CD1c-positive myeloid dendritic cell (primary cell): ENCODE measurements around the gene DDX49.
A peak's percentile ranks its signal among the peaks of the same experiment; 100 is the strongest.
"Not testable (repeated sequence)": the region's sequence is repeated elsewhere in the genome, so short reads cannot be mapped to it uniquely, and the experiment has no call there.

ENCODE experiments used
- DNase-seq: peaks from one replicate; pipeline ENCODE4 v3.0.0-alpha.2; 2016; ENCODE audit errors: extremely low spot score

The DDX49 gene

DNA sequence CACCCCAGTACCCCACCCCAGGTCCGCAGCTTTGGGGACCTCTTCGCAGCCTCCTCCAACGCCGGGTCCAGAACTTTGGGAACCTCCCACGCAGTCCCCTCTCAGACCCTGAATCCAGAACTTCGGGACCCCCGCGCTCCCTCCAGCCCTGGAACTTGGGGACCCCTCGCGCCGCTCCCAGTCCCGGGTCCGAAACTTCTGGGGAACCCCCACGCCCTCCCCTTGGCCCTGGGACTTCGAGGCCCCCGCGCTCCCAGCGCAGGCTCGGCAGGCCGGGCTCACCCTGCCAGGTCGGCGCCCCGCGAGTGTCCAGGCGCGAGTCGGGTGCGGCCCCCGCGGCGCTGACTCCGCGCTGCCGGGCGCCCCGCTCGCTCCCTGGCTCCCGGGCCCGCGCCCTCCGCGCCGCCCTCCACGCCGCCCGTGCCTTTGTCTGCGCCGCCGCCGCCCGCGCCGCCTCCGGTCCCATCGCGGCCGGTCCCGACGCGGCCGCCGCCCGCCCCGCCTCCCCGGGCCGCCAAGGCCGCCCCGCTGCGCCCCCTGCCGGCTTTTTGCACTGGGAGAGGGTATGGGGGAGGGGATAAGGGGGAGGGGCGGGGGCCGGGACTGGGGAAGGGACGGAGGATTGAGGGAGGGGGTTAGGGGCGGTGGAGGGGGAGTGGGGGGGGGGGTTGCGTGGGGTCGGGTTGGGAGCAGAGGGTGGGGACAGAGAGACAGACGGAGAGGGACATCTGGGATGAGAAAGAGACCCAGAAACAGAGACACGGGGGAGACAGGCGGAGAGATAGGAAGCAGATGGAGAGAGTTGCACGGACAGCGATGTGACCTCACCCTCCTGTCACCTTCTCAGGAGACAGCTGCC, 21.5 kb downstream of the DDX49 start, which contains the start of gene HOMER3:
HOMER3 (minus strand) TSS at position 449 of the 859 bp plus-strand sequence. CDS start 2,235 bp downstream, outside the sequence.
- peak; percentile 80 for DNase-seq

DNA sequence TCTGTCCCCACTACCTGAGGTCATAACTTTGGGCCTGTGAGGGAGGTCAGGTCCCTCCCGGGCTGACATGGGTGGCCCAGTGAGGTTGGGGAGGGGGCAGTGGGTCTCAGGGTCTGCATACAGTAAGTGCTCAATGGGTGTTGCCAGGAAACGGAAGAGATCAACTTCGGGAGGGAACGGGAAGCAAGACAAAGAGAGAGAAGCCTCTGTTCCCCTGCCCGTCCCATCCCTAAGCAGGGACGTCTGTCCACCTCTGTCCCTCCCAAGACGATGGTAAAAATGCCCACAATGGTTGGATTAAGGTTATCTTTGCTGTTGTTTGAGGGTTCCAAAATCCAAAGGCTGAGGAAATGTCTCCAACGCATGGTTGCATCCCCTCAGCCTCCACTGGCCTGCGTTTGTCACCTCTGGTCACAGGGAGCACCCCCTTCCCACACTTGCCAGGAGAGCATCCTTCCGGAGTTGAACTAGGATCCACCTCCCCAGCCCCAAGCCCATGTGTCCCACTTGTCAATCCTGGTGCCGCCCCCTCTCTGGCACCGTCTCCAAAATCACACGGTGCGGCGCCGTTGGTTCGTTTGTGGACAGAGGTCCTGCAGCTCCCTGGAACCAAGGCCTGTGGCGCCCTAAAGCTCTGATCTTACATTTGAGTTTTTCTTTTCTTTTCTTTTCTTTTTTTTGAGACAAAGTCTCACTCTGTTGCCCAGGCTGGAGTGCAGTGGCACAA, 22.3 kb downstream of the DDX49 start:
- no peak for DNase-seq

DNA sequence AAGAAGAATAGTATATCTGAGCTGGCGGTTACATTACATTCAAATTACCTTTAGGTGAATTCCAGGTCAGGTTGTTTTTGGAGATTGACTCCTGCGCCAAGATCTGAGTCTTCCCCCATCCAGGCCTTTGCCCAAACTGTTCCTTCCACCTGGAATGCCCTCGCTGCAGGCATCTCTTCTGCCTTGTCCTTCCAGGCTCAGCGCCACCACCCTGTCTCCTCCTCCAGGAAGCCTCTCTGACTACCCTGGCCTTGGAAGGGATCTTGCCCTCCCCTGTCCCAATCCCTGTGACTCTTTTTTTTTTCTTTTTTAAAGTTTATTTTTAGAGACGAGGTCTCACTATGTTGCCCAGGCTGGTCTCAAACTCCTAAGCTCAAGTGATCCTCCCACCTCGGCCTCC, 23.2 kb downstream of the DDX49 start:
- no peak for DNase-seq

DNA sequence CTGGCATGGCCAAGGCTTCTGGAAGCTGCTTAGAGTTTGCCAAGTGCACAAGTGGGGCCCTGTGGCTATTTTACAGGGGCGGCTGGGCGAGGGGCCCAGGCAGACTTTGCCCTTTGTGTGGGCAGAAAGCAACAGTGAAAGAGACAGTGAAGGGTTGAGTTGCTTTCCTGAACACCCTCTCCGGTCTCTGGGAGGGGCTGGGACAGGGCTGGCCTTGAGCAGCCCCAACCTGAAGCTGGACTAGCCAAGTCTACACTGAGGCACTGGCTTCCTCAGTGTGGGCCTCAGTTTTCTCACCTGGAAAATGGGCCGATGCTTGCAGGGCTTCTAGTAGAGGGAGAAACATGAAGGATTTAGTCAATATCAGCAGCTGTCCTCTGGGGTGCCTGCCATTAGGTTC, 23.9 kb downstream of the DDX49 start:
- no peak for DNase-seq

DNA sequence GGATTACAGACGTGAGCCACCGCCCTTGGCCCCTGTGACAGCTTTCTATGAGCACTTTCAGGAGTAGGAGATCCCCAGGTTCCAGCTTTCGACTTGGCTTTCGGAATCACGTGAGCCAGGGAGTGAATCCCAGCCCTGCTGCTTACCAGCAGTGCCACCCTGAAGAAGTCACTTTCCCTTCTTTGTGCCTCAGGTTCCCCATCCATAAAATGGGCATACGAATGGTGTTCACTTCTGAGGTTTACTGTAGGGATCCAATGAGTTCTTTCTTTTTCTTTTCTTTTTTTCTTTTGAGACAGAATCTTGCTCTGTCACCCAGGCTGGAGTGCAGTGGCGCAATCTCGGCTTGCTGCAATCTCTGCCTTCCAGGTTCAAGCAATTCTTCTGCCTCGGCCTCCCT, 25.8 kb downstream of the DDX49 start:
- DNase-seq, result no peak

DNA sequence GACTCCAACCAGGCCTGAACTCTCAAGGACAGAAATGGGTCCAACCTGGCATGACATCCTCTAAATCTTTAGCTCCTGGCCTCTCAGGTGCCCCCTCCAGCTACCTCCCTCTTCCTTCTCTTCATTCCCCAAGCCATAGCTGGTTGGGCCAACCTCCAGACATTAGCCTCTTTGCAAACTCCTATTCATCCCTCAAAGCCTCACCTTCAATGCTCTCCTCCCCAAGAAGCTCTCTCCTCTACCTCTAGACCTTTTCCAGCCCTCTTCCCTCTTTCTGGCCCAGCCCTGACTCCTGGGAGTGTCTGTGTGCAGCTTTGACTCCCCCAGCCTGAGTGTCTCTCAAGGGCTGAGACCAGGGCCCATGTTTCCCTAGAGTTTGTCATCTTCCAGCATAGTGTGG, 26.8 kb downstream of the DDX49 start:
- no peak for DNase-seq

DNA sequence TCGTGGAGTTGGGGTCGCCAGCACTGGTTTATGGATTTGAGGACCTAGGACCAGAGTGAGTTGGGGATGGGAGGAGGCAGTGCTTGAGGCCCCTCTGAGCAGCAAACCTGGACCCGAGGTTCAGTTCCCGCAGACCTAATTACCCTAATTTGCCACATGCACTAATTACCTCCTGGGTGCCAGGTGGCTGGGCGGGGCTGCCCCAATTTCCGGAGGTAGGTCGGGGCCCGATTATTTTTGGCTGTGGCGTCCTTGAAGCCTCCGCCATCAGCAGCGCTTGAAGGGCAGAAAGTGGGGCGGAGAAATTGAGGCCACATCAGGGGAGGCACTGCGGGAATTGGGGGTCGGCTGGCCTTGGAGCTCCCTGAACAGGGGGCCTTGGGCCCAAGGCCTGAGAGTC, 27.4 kb downstream of the DDX49 start:
- no peak for DNase-seq

DNA sequence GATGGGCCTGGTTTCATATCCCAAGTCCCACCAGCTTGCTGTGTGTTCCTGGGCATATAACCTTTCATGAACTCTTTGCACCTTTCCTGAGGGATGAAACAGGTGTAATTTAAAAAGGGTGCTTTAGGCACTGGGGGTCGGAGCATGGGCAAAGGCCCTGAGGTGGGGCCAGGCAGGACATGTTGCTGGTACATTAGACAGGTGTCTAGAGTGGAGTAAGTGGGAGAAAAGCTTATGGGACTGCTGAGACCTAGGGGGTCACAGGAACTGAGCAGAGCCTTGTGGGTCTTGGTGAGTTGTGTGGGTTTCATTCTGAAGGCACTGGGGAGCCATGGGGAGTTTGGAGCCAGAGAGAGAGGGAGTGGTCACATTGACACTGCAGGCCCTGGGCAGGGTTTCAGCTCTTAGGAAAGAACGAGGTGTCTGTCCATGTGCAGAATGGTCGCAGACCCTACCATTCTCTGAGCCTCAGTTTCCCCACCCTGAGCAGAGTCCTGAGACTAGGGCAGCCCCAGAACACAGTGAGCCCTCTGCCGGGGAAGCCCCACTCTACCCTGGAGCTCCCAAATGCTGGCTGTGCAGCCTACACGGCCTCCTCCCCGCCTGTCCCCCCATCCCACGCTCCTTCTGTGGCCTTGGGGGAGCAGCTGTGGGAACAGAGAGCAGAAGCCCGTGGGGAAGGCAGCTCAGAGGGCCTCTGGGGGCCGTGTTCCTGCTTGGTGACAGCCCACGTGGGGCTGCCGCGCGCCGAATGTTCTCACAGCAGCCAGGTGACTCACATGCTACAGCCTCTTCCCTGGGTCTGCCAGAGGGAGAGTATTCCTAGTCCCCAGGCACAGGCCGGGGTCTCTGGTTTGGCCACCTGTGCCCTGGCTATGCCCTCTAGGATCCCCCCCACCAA, 28.8 kb downstream of the DDX49 start:
- DNase-seq, result no peak

DNA sequence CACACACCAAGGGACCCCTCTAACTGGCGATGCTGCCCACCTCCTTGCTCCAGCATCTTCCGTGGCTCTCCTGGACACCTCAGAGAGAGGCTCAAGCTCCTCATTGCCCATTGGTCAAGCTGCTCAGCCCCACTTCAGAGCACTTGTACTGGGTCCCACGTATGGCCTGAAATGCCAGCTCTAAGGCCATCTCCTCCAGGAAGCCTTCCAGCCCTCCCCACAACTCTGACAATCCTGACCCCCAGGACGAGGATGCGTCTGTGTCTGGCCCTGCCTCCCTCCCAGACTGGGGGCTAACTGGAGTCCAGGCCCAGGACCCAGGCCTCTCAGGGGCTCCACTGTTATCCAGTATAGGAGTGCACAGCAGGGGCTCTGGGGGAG, 29.5 kb downstream of the DDX49 start:
- no peak for DNase-seq

DNA sequence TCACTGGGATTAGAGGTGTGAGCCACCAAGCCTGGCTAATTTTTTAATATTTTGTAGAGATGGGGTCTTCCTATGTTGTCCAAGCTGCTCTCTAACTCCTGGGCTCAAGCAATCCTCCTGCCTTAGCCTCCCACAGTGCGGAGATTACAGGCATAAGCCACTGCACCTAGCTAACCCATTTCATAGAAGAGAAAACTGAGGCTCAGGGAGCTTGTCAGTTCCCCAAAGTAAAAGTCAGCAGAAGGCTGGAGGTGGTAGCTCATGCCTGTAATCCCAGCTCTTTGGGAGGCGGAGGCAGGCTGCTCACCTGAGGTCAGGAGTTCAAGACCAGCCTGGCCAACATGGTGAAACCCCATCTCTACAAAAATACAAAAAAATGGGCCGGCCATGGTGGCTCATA, 30.3 kb downstream of the DDX49 start:
- no peak for DNase-seq

DNA sequence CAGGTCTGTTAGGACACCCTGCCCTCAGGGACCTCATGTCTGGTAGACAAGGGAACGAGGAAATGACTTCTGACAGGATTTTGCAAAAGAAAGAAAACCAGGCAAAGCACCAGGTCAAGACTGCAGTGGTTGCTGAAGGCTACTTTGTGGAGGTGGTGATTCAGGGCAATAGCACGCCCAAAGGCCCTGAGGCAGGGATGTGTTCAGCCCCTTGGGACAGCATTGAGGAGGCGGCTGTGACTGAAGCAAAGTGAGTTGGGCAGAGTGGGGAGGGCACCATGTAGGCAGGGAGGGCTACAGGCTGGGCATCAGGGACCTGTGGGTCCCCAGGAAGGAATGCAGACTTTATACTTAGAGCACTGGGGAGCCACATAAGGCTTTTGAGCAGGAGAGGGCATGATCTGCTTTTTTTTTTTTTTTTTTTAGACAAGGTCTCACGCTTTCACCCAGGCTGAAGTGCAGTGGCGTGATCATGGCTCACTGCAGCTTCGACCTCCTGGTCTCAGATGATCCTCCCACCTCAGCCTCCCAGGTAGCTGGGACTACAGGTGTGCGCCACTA, 32.3 kb downstream of the DDX49 start:
- no peak for DNase-seq

DNA sequence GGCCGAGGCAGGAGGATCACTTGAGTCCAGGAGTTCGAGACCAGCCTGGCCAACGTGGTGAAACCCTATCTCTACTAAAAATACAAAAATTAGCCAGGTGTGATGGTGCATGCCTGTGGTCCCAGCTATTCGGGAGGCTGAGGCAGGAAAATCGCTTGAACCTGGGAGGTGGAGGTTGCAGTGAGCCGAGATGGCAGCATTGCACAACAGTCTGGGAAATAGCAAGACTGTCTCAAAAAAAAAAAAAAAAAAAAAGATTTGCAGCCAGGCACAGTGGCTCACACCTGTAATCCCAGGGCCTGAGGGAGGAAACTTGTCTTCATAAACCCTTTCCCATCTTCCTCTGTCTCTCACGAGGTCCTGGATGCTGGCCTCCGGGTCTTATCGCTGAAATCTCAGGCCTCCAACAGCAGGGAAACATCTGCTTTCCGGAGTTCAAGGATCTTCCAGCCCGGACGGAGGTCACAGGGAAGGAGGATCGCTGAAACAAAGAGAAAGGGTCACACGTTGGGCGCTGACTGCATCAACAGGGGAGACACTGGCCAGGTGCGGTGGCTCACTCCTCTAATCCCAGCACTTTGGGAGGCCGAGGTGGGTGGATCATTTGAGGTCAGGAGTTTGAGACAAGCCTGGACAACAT, 33.0 kb downstream of the DDX49 start:
- not testable (repeated sequence) for DNase-seq

DNA sequence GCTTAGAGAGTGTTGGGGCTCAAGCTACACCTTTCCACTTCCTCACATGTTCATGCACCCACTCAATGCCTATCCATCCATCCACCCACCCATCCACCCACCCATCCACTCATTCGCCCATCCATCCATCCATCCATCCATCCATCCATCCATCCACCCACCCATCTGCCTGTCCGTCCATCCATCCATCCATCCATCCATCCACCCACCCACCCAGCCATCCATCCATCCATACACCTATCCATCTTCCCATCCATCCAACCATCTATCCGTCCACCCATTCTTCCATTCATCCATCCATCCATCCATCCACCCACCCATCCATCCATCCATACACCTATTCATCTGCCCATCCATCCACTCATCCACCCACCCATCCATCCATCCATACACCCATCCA, 34.6 kb downstream of the DDX49 start:
- no peak for DNase-seq

DNA sequence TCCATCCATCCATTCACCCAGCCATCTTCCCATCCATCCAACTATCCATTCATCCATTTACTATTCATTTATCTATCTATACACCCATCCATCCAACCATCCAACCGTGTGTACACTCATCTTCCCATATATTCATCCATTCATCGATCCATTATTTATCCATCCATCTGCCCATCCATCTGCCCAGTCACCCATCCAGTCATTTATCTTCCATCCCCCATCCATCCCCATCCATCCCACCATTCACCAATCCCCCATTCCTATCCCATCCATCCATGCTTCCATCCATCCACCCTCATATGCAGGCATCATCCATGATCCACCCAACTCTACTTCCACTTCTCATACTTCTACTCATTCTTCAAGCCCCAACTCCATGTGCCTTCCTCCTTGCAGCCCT, 35.5 kb downstream of the DDX49 start:
- DNase-seq, result no peak

DNA sequence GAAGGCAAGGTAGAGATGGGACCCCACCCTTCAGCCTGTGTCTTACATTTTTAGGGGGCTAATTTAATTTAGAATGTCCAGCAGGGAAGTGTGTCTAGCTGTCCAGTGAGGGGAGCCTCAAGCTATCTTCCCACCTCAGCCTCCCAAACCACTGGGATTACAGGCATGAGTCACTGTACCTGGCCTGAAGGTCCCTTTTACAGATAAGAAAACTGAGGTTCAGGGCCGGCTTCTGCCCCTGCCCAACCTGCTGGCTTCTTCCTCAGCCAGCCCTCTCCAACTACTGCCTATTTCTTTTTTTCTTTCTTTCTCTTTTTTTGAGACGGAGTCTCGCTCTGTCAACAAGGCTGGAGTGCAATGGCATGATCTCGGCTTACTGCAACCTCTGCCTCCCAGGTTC, 40.9 kb downstream of the DDX49 start:
- DNase-seq, result no peak

DNA sequence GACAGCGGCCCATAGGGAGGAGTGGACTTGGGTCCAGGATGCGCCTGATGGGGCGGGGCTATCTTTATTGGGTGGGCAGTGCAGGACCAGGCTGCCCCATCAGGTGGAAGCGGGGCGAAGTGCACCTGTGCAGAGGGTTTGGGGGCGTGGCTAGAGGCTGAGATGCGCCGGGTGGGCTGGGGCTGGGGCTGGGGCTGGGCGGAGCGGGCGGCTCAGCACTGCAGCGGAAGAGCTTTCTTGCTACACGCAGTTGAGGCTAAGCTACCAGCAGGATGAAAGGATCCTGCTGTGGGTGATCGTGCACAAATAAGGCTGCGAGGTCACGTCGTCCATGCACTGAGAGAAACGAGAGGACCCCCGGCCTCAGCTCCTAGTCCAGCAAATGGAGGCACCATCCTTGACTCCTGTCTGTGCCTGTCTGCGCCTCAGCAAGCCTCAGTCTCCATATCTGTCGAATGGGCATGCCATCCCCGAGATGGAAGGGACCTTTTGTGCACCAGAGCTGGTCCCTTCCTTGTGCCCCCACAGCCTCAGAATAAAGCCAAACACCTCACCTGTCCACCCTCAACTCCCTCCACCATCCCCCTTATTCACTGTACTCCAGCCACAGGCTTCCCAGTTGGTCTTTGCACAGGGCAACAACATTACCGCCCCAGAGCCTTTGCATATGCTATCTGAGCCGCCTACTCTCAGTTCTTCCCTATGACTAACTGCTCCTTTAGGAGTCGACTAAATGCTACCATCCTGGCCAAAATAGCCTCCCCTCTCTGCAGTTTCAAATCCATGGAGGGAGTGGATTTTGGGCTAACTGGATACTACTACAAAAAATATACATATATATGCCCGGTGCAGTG, 42.5 kb downstream of the DDX49 start:
- DNase-seq, result no peak

DNA sequence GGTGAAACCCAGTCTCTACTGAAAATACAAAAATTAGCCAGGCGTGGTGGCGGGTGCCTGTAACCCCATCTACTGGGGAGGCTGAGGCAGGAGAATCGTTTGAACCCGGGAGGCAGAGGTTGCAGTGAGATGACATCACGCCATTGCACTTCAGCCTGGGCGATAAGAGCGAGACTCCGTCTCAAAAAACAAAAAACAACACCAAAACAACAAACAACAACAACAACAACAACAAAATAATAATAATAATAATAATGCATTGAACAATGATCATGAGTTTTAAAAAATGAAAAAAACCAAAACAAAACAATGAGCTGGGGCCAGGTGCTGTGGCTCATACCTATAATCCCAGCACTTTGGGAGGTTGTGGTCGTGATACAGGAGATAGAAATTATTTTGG, 44.6 kb downstream of the DDX49 start:
- no peak for DNase-seq

DNA sequence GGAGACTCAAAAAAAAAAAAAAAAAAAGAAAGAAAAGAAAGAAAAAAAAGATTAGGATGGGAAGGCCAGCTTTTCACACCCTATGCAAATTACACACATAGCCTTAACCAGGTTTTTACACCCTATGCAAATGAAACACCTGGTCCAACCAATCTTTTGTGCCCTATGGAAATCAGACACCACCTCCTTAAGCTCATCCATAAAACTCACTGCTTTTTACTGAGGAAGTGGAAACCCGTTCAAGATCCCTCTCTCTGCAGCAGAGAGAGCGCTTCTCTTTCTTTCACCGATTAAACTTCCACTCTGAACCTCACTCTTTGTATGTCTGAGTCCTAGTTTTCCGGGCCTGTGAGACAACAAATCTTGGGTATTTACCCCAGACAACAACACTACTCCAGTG, 46.8 kb downstream of the DDX49 start:
- peak; percentile 30 for DNase-seq

DNA sequence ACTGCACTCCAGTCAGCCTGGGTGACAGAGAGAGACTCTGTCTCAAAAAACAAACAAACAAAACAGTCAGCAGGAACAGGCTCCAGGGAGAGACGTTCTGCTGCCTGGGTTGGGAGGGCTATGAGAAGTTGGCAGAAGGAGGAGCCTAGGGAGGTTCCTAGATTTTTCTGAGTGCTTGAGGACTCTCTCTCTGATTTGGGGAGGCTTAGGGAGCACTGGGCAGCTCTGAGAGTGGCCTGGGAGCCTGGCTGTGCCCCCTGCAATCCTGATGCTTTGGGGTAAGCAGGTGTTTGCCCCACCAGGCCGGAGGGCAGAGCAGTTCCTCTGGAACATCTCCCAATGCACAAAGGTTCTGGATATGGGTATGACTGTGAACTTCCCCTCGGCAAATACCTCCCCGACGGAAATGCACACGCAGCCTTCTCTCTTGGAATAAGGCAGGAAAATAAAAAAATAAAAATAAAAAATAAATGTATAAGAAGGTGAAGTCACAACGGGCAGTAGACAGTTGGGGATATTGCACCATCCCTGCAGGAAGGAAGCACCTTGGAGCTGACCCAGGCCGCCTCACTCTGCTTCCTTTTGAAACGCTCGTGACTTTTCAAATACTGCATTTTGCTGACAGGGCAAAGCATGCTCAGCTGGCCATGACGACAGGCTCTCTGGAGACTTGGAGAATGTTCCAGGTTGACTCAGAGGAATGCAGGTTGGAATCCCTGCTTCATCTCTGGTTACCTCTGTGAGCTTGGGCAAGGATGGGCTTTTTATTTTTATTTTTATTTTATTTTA, 48.0 kb downstream of the DDX49 start:
- DNase-seq, result peak; percentile 86
